Natural killer cell (primary cell): ENCODE measurements around the gene LSM5. TPM values are rescaled to one million over a fixed set of nuclear protein-coding genes. Genes with fewer than 3 reads are reported as not detected.

Experiments
- ATAC-seq, 3 donors: fragments of 150-1000 bp in 2 of 3; fragments of 200-7000 bp in 1 of 3; cut with Tn5 transposase; 1 replicate in 1 of 3; 2 replicates in 2 of 3; pipeline ENCODE4 v1.10.0; 2021; ENCODE audit warnings: mild to moderate bottlenecking in 2 of 3, moderate library complexity in 2 of 3
- DNase-seq, 2 donors: peaks; one replicate each; pipeline versions ENCODE4 v3.0.0 to v3.0.0-alpha.2; 2013 to 2021; ENCODE audit warnings: mixed read lengths in 1 of 2
- H3K27ac ChIP-seq: one replicate; pipeline ENCODE4 v1.5.1; 2013; ENCODE audit warnings: mild to moderate bottlenecking, low read length
- H3K27me3 ChIP-seq: one replicate; pipeline ENCODE4 v1.6.1; 2013; ENCODE audit warnings: low read length; ENCODE audit not compliant: control insufficient read depth, insufficient read depth
- H3K36me3 ChIP-seq: one replicate; pipeline ENCODE4 v1.6.1; 2013; ENCODE audit warnings: low read length; ENCODE audit not compliant: control insufficient read depth, insufficient read depth
- H3K4me1 ChIP-seq: one replicate; pipeline ENCODE4 v1.6.1; 2013; ENCODE audit warnings: low read length; ENCODE audit not compliant: control insufficient read depth, insufficient read depth
- H3K4me3 ChIP-seq: one replicate; pipeline ENCODE4 v1.5.1; 2013; ENCODE audit warnings: low read length
- H3K9me3 ChIP-seq: one replicate; pipeline ENCODE4 v1.6.1; 2013; ENCODE audit warnings: low read length; ENCODE audit not compliant: control insufficient read depth, insufficient read depth
- H3K27ac Mint-ChIP-seq, 2 donors: one replicate each; pipeline ENCODE4 v1.8.0; 2022; ENCODE audit warnings: mild to moderate bottlenecking in 2 of 2, mixed read lengths in 2 of 2, moderate library complexity in 1 of 2
- H3K27me3 Mint-ChIP-seq, 2 donors: one replicate each; pipeline ENCODE4 v1.8.0; 2022; ENCODE audit warnings: low read depth in 2 of 2, mixed read lengths in 2 of 2
- H3K36me3 Mint-ChIP-seq: one replicate; pipeline ENCODE4 v1.8.0; 2022; ENCODE audit warnings: mixed read lengths
- H3K4me1 Mint-ChIP-seq, 2 donors: one replicate each; pipeline ENCODE4 v1.8.0; 2022; ENCODE audit warnings: mixed read lengths in 2 of 2
- H3K4me3 Mint-ChIP-seq: one replicate; pipeline ENCODE4 v1.8.0; 2022; ENCODE audit warnings: mild to moderate bottlenecking, moderate library complexity, mixed read lengths
- H3K9me3 Mint-ChIP-seq, 2 donors: one replicate each; pipeline ENCODE4 v1.8.0; 2022; ENCODE audit warnings: mixed read lengths in 2 of 2
- CTCF ChIP-seq: fragments of 200-600 bp; IDR thresholded peaks from one replicate; pipeline ENCODE4 v1.8.0; 2022; ENCODE audit warnings: antibody characterized with exemption
- WGBS: methylation state at CpG from one replicate; pipeline ENCODE4 v1.1.7; 2013; ENCODE audit warnings: missing lambda C conversion rate; ENCODE audit not compliant: insufficient coverage; 5-methylcytosine and 5-hydroxymethylcytosine counted together
- intact Hi-C: fragments of 100-400 bp; cut with micrococcal nuclease; formaldehyde crosslinking; loops from one replicate; pipeline ENCODE4 v1.14.2; 2022
- total RNA-seq, 4 donors: library from RNA; stranded (reverse); fragments of 120-200 nt in 1 of 4; gene quantifications; one replicate each; pipeline versions ENCODE4 v1.2.3 to v1.2.4, GENCODE V29; 2013 to 2022

LSM5 gene
- total RNA-seq, 3 donors from 2014 or later (not counting 1 experiment from before 2014, with no cell fraction given): 16.0 to 21.2 (median 21.1) TPM

- Mint-ChIP-seq H3K9me3 (no peaks in the 10 kb centered on the region), H3K36me3 (no peaks in the 10 kb centered on the region), H3K4me1 (peaks cover 35 to 36% of the 10 kb centered on the region in 2 donors), H3K4me3 (peak within 1 kb of the TSS; percentile 99), H3K27ac (peak within 1 kb of the TSS; percentile 86 to 95), H3K27me3 (no peaks in the 10 kb centered on the region)
- WGBS: under 1% methylated on average over 58 of the region's 67 CpGs
- H3K27ac ChIP-seq: peak within 1 kb of the TSS; percentile 97
- intact Hi-C loops: loop anchor here (5.0 kb wide), 1 partner anchor 397 kb away; the partner anchor contains the start of gene KBTBD2
- H3K27me3 ChIP-seq: no peaks in the 10 kb centered on the region
- no peaks in the 10 kb centered on the region for H3K9me3 ChIP-seq
- H3K36me3 ChIP-seq: no peaks in the 10 kb centered on the region
- ATAC-seq (peak; percentile 91 to 99 (median 92)), DNase-seq (peak; percentile 98)
- no peak for TF ChIP-seq CTCF
- H3K4me3 ChIP-seq: peak within 1 kb of the TSS; percentile 90
- H3K4me1 ChIP-seq: peaks cover 13% of the 10 kb centered on the region
Observed at GRCh38 chr7:32495298-32496051, 5.3 kb upstream of the LSM5 start, which contains the start of gene AVL9. Gene AVL9, plus strand, starts transcription at chr7:32495489. Its CDS starts 221 bp downstream, at chr7:32495710.

GRCh38 chr7:32494946-32495297 lies 4.7 kb upstream of the LSM5 start:
- Mint-ChIP-seq H3K27ac (peak overlapping the region; percentile 86 to 95), H3K27me3 (no peaks in the 10 kb centered on the region), H3K4me3 (peak overlapping the region; percentile 99), H3K9me3 (no peaks in the 10 kb centered on the region), H3K4me1 (peaks cover 35 to 36% of the 10 kb centered on the region in 2 donors), H3K36me3 (no peaks in the 10 kb centered on the region)
- no peaks in the 10 kb centered on the region for H3K27me3 ChIP-seq
- H3K4me1 ChIP-seq: peaks cover 16% of the 10 kb centered on the region
- no peaks in the 10 kb centered on the region for H3K36me3 ChIP-seq
- TF ChIP-seq CTCF: no peak
- no peaks in the 10 kb centered on the region for H3K9me3 ChIP-seq
- under 1% methylated on average over 8 of the region's 14 CpGs for WGBS
- H3K4me3 ChIP-seq: peak overlapping the region; percentile 74
- peak overlapping the region; percentile 84 for H3K27ac ChIP-seq
- intact Hi-C loops: loop anchor here (5.0 kb wide), 2 partner anchors 42 to 397 kb away; partner anchors contain the start of gene KBTBD2
- no peak for DNase-seq
- no peak for ATAC-seq

GRCh38 chr7:32489788-32490126 lies 423 bp downstream of the LSM5 start:
- Mint-ChIP-seq H3K27ac (peak overlapping the region; percentile 90 to 98), H3K4me1 (peaks cover 15 to 34% of the 10 kb centered on the region in 2 donors), H3K4me3 (peak overlapping the region; percentile 98), H3K27me3 (no peaks in the 10 kb centered on the region), H3K9me3 (no peaks in the 10 kb centered on the region), H3K36me3 (peaks cover 7% of the 10 kb centered on the region)
- WGBS: 2% methylated on average over 8 of the region's 9 CpGs
- TF ChIP-seq CTCF: no peak
- ATAC-seq (no peak), DNase-seq (no peak)
- Histone ChIP-seq H3K27ac (peak overlapping the region; percentile 89), H3K9me3 (no peaks in the 10 kb centered on the region), H3K4me1 (peaks cover 13% of the 10 kb centered on the region), H3K4me3 (peak overlapping the region; percentile 94), H3K27me3 (no peaks in the 10 kb centered on the region), H3K36me3 (peaks cover 9% of the 10 kb centered on the region)
- intact Hi-C loops: loop anchor here (2.0 to 5.0 kb wide), 2 partner anchors 48 to 573 kb away; partner anchors contain the start of gene NT5C3A
